HL-60 (cell line): ENCODE measurements around the gene PFDN4.

ENCODE experiments used
- CTCF ChIP-seq: IDR thresholded peaks from one replicate; pipeline ENCODE4 v1.5.1; 2011; ENCODE audit warnings: low read length, control low read depth, inconsistent platforms; ENCODE audit not compliant: insufficient read depth
- POLR2AphosphoS5 ChIP-seq: IDR thresholded peaks from 2 replicates; pipeline ENCODE4 v1.6.1; 2012; ENCODE audit warnings: low read depth

- TF ChIP-seq CTCF (no peak), POLR2AphosphoS5 (no peak)
These were observed 47.6 kb upstream of the PFDN4 start for GRCh38 chr20:54160065-54161007.
